H1 (cell line): ENCODE data around the gene ING5. TPM values are rescaled to one million over a fixed set of nuclear protein-coding genes. Genes with fewer than 3 reads are reported as not detected.

Experiments
- ASH2L ChIP-seq: fragments of 200-600, 300-600 bp; sonication (generic); IDR thresholded peaks from one replicate; pipeline ENCODE4 v1.7.1; 2017; ENCODE audit warnings: low read length
- EGR1 ChIP-seq: IDR thresholded peaks from 2 replicates; pipeline ENCODE4 v1.6.1; 2011; ENCODE audit warnings: low read depth, low read length, borderline replicate concordance
- KDM4A ChIP-seq: IDR thresholded peaks from one replicate; pipeline ENCODE4 v1.7.1; 2012; ENCODE audit warnings: low read depth, mild to moderate bottlenecking, moderate library complexity, low read length, inconsistent platforms; ENCODE audit not compliant: severe bottlenecking
- NRF1 ChIP-seq: IDR thresholded peaks from 2 replicates; pipeline ENCODE4 v1.6.1; 2011; ENCODE audit warnings: mild to moderate bottlenecking, low read depth, low read length, improper control_type of control experiment
- RBBP5 ChIP-seq: IDR thresholded peaks from 2 replicates; pipeline ENCODE4 v1.7.1; 2012; ENCODE audit warnings: low read depth, mild to moderate bottlenecking, inconsistent platforms, low read length, moderate library complexity, borderline replicate concordance
- RNF2 ChIP-seq: fragments of 200-900, 300-1000 bp; sonication (generic); IDR thresholded peaks from 2 replicates; pipeline ENCODE4 v1.7.1; 2016; ENCODE audit warnings: borderline replicate concordance, low read depth, mild to moderate bottlenecking, antibody characterized with exemption, low read length; ENCODE audit not compliant: poor library complexity, severe bottlenecking; ENCODE audit errors: missing control alignments
- TAF7 ChIP-seq: optimal IDR thresholded peaks from 2 replicates; pipeline ENCODE3; 2011; ENCODE audit warnings: low read depth, mild to moderate bottlenecking, inconsistent platforms, low read length, moderate library complexity, borderline replicate concordance
- TCF12 ChIP-seq: IDR thresholded peaks from 2 replicates; pipeline ENCODE4 v1.6.1; 2011; ENCODE audit warnings: low read depth, mild to moderate bottlenecking, low read length
- YY1 ChIP-seq: IDR thresholded peaks from 2 replicates; pipeline ENCODE4 v1.6.1; 2011; ENCODE audit warnings: low read depth, mild to moderate bottlenecking, low read length
- ZNF274 ChIP-seq: IDR thresholded peaks from 2 replicates; pipeline ENCODE4 v1.7.0; 2012; ENCODE audit warnings: low read length, borderline replicate concordance; ENCODE audit errors: extremely low read depth
- polyA plus RNA-seq, 7 experiments: library from polyadenylated mRNA; depleted of rRNA in 3 of 7; stranded (reverse) in 5 of 7; unstranded in 2 of 7; fragments of >200 nt in 5 of 7; fragments of 200-250 nt in 2 of 7; gene quantifications; 1 replicate in 5 of 7; 2 replicates in 1 of 7; 4 replicates in 1 of 7; pipeline versions ENCODE4 v1.2.1 to v1.2.3, GENCODE V29; 2011 to 2013; ENCODE audit warnings: missing spikeins in 2 of 7, mixed read lengths in 2 of 7
- total RNA-seq: library from RNA; stranded (reverse); fragmentation: NEBNext Ultra II Directional; extraction: Animal tissue kit (Norgen Biotek cat#: 25700); gene quantifications from 2 replicates; pipeline ENCODE4 v1.2.1, GENCODE V29; 2021
- TF ChIP-seq, protein P1 (sequence below): IDR thresholded peaks from 2 replicates; pipeline ENCODE4 v1.6.1; 2011; ENCODE audit warnings: low read depth, mild to moderate bottlenecking, low read length; ENCODE audit not compliant: insufficient read depth

Gene ING5
- total and polyA plus RNA-seq, 2 of the 8 experiments (the other 6 are each of a cell fraction or from before 2014, with no cell fraction given) = 41.5 to 47.4 TPM

DNA sequence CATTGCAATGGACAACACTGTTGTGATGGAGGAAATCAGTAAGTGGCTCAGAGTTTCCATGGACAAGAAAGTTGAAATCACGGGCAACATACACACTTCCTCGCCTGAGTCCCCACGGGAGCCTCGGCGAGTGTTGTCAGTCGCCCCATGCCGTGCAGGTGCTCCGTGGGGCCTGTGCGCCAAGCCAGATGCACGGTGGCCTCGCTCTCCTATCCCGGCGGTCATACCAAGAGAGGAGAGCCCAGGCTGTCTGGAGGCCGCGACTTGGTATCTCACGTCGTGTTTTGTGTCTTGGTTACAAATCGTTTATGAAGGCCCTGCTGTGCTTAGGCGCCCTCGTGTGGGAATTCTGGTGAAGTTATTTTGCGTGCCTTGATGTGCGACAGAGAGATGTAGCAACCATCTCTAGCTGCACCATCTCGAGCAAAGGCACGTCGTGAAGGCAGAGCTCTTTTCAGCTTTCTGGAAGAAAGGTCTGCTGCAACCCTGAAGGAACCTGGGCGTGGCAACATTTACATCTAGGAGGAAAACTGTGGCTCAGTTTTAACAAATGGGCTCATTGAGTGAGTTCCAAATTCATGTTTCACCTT lies 42.6 kb upstream of the ING5 start (continued):
- TF ChIP-seq, protein P1, sequence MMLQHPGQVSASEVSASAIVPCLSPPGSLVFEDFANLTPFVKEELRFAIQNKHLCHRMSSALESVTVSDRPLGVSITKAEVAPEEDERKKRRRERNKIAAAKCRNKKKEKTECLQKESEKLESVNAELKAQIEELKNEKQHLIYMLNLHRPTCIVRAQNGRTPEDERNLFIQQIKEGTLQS = no peak
- TF ChIP-seq EGR1 = no peak
- no peak for TF ChIP-seq RBBP5
- TF ChIP-seq TCF12 = no peak
- TF ChIP-seq RNF2 = no peak
- no peak for TF ChIP-seq YY1
- TF ChIP-seq KDM4A = no peak
- TF ChIP-seq ASH2L = no peak
- no peak for TF ChIP-seq ZNF274
- no peak for TF ChIP-seq NRF1
- no peak for TF ChIP-seq TAF7
